Naive thymus-derived CD8-positive, alpha-beta T cell (primary cell): ENCODE data around the gene HAUS7. TPM values are rescaled to one million over a fixed set of nuclear protein-coding genes. Genes with fewer than 3 reads are reported as not detected.

Source experiments
- ATAC-seq, 2 donors: fragments of 150-1000 bp; cut with Tn5 transposase in 1 of 2; sonication (Bioruptor Pico), chemical (Tn5 transposase) in 1 of 2; 1 replicate in 1 of 2; 2 replicates in 1 of 2; pipeline ENCODE4 v1.10.0; 2021; ENCODE audit warnings: mild to moderate bottlenecking in 2 of 2, moderate library complexity in 2 of 2
- POLR2A ChIA-PET: fragments of 350-600 bp; sonication (Branson Sonifier 250); formaldehyde crosslinking; loops from one replicate; lab custom pipeline; 2021; ENCODE audit warnings: antibody characterized with exemption; lab: Charles Lee
- DNase-seq, 10 donors: peaks; one replicate each; pipeline versions ENCODE4 v3.0.0 to v3.0.0-alpha.2; 2020 to 2022
- H3K27ac Mint-ChIP-seq, 10 donors: one replicate each; pipeline ENCODE4 v1.8.0; 2020 to 2022; ENCODE audit warnings: mild to moderate bottlenecking in 10 of 10, mixed read lengths in 10 of 10, moderate library complexity in 4 of 10, inconsistent platforms in 1 of 10
- H3K27me3 Mint-ChIP-seq, 5 donors: one replicate each; pipeline ENCODE4 v1.8.0; 2021 to 2022; ENCODE audit warnings: mixed read lengths in 5 of 5
- H3K36me3 Mint-ChIP-seq, 3 donors: one replicate each; pipeline ENCODE4 v1.8.0; 2020 to 2022; ENCODE audit warnings: mixed read lengths in 3 of 3, mild to moderate bottlenecking in 2 of 3, inconsistent platforms in 1 of 3
- H3K4me1 Mint-ChIP-seq, 4 donors: one replicate each; pipeline ENCODE4 v1.8.0; 2021 to 2022; ENCODE audit warnings: mixed read lengths in 4 of 4
- H3K4me3 Mint-ChIP-seq, 10 donors: one replicate each; pipeline ENCODE4 v1.8.0; 2020 to 2022; ENCODE audit warnings: mild to moderate bottlenecking in 10 of 10, mixed read lengths in 10 of 10, moderate library complexity in 6 of 10, inconsistent platforms in 1 of 10
- H3K9me3 Mint-ChIP-seq, 9 donors: one replicate each; pipeline ENCODE4 v1.8.0; 2020 to 2022; ENCODE audit warnings: mixed read lengths in 9 of 9, mild to moderate bottlenecking in 3 of 9, inconsistent platforms in 1 of 9, moderate library complexity in 1 of 9
- polyA plus RNA-seq, 3 donors: library from polyadenylated mRNA; unstranded; fragments of 300-500 nt; fragmentation: Illumina TruSeq; gene quantifications; one replicate each; pipeline ENCODE4 v1.2.3, GENCODE V29; 2021
- total RNA-seq, 8 experiments: library from RNA in 2 of 8; stranded (reverse) in 2 of 8; gene quantifications; one replicate each; pipeline ENCODE4 v1.2.3 and lab custom pipeline; 2021 to 2026

Gene HAUS7
- total and polyA plus RNA-seq, 5 experiments from 2014 or later = 19.6 to 38.9 (median 30.1) TPM

GRCh38 chrX:153473126-153473525 is 2.8 kb upstream of the HAUS7 start:
- no peaks in the 10 kb centered on the region for H3K36me3 Mint-ChIP-seq
- peak overlapping the region in 8 of 10 donors; percentile 37 to 74 (median 56) for H3K4me3 Mint-ChIP-seq
- POLR2A ChIA-PET = interaction anchor here (1.0 kb wide), 1 partner anchor 34 kb away, joined by 3 read pairs; no protein-coding TSS in a partner anchor

DNA sequence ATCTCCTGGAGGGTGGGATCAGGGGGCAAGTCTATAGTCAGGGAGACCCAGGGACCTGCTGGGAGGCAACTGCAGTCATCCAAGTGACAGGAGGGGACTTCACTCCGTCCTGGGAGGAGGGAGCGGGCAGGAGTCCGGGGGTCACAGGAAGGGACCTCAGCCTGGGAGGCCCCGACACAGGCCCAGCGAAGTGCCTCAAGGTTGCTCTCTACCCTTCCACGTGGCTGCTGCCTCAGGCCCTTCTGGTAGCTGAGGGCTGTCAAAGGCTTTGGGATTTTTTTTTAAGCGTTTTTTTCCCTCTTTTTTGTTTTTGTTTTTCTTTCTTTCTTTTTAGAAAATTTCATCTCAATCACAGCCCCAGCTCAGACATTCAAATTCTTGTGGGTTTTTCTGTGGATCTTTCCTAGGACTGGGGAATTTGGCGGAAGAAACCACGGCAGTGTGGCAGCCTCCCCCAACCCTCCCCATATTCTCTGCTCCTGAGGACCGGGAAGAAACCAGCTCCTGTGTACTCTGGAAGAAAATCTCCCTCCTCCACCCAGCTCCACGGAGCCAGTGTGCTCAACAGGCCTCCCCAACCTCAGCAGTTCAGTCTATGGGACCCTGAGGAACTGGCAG is 1.4 kb upstream of the HAUS7 start:
- peaks cover 0 to 4% (median 0%) of the 10 kb centered on the region in 3 donors for H3K36me3 Mint-ChIP-seq
- H3K27ac Mint-ChIP-seq = peak overlapping the region in 4 of 10 donors; percentile 57 to 81 (median 67)
- ATAC-seq = no peak
- H3K4me3 Mint-ChIP-seq = peak overlapping the region in 2 of 10 donors; percentile 7 to 77
- no peak for DNase-seq
- peaks cover 0 to 3% (median 0%) of the 10 kb centered on the region in 9 donors for H3K9me3 Mint-ChIP-seq
- no peaks in the 10 kb centered on the region for H3K27me3 Mint-ChIP-seq
- peaks cover 5 to 25% (median 16%) of the 10 kb centered on the region in 4 donors for H3K4me1 Mint-ChIP-seq
- POLR2A ChIA-PET = no interaction called here

More at GRCh38 chrX:153473126-153473525, 2.8 kb upstream of the HAUS7 start:
- H3K4me1 Mint-ChIP-seq = peaks cover 0 to 20% (median 11%) of the 10 kb centered on the region in 4 donors
- ATAC-seq (no peak), DNase-seq (no peak)
- H3K27me3 Mint-ChIP-seq = no peaks in the 10 kb centered on the region
- peaks cover 0 to 1% (median 0%) of the 10 kb centered on the region in 9 donors for H3K9me3 Mint-ChIP-seq
- peak overlapping the region in 4 of 10 donors; percentile 60 to 69 (median 66) for H3K27ac Mint-ChIP-seq

DNA sequence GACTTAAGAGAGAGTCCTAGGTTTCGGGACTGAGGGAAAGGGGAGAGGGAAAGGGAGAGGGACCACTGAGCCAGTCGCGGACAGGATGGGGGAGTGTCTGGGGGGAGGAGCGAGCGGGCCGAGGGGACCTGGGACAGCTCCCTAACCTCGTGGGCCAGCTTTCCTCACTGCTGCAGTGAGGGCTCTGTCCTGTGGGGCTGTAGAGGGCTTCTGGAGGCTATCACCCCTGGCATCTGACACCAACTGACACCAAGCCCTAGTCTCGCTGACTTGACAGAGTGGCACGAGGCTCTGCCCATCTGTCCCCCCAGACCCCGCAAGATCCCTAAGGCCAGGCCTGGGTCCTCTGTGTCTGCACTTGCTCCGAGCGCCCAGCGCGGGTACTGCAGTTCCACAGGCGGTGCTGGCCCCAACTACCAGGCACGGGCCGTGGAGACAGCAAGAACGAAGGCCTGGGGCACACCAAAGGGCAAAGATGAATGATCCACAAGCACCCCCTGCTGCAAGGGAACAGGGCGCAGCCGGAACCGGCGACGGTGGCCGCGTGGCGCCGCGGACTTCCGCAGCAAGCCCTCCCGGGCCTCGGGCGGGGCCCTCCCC is 465 bp downstream of the HAUS7 start:
- POLR2A ChIA-PET = interaction anchor here (0.7 kb wide), 1 partner anchor 38 kb away, joined by 3 read pairs; no protein-coding TSS in a partner anchor
- H3K27me3 Mint-ChIP-seq = no peaks in the 10 kb centered on the region
- H3K4me3 Mint-ChIP-seq = peak overlapping the region; percentile 74 to 90 (median 82)
- peaks cover 0 to 3% (median 0%) of the 10 kb centered on the region in 9 donors for H3K9me3 Mint-ChIP-seq
- peaks cover 0 to 4% (median 0%) of the 10 kb centered on the region in 3 donors for H3K36me3 Mint-ChIP-seq
- ATAC-seq = peak; percentile 42 to 47
- peak overlapping the region in 9 of 10 donors; percentile 16 to 85 (median 79) for H3K27ac Mint-ChIP-seq
- peaks cover 5 to 23% (median 13%) of the 10 kb centered on the region in 4 donors for H3K4me1 Mint-ChIP-seq
- peak in 3 of 10 donors; percentile 12 to 74 (median 43) for DNase-seq

GRCh38 chrX:153468008-153468580 is 2.3 kb downstream of the HAUS7 start:
- POLR2A ChIA-PET = interaction anchor here (0.6 kb wide), 1 partner anchor 430 kb away, joined by 4 read pairs; no protein-coding TSS in a partner anchor
- DNase-seq (no peak), ATAC-seq (no peak)
- Mint-ChIP-seq H3K4me1 (peaks cover 5 to 20% (median 12%) of the 10 kb centered on the region in 4 donors), H3K9me3 (peaks cover 0 to 3% (median 0%) of the 10 kb centered on the region in 9 donors), H3K4me3 (peak overlapping the region in 2 of 10 donors; percentile 14 to 71), H3K36me3 (peaks cover 0 to 15% (median 0%) of the 10 kb centered on the region in 3 donors), H3K27me3 (no peaks in the 10 kb centered on the region), H3K27ac (no peak overlapping the region)

GRCh38 chrX:153465691-153466380 is 4.5 kb downstream of the HAUS7 start:
- no peaks in the 10 kb centered on the region for H3K27me3 Mint-ChIP-seq
- H3K27ac Mint-ChIP-seq = no peak overlapping the region
- POLR2A ChIA-PET = no interaction called here
- H3K9me3 Mint-ChIP-seq = peaks cover 0 to 3% (median 0%) of the 10 kb centered on the region in 9 donors
- ATAC-seq = no peak
- DNase-seq = no peak
- H3K4me3 Mint-ChIP-seq = no peak overlapping the region
- H3K36me3 Mint-ChIP-seq = peaks cover 0 to 29% (median 0%) of the 10 kb centered on the region in 3 donors
- peaks cover 6 to 17% (median 11%) of the 10 kb centered on the region in 4 donors for H3K4me1 Mint-ChIP-seq

DNA sequence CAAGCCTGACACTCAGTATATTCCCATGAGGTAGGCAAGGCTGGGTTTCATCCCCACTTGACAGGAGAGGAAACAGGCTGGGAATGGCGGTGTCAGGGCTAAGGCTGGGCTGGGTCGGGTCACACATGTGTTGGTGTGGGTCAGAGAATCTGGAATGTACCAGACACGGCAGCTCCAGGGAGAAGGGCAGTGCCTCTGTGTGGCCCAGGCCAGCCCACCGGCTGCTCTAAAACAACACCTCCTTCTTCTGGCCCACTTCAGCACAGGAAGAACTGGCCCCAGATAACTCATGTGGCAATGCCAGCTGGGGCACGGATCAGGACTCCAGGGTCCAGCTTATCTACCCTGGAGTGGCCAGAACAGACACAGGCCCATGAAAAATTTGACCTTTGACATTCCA is 6.3 kb downstream of the HAUS7 start:
- Mint-ChIP-seq H3K36me3 (peaks cover 0 to 37% (median 3%) of the 10 kb centered on the region in 3 donors), H3K4me3 (no peak overlapping the region), H3K4me1 (peaks cover 4 to 15% (median 11%) of the 10 kb centered on the region in 4 donors), H3K27me3 (no peaks in the 10 kb centered on the region), H3K27ac (no peak overlapping the region), H3K9me3 (peaks cover 0 to 3% (median 0%) of the 10 kb centered on the region in 9 donors)
- DNase-seq = no peak
- POLR2A ChIA-PET = no interaction called here
- ATAC-seq = no peak

DNA sequence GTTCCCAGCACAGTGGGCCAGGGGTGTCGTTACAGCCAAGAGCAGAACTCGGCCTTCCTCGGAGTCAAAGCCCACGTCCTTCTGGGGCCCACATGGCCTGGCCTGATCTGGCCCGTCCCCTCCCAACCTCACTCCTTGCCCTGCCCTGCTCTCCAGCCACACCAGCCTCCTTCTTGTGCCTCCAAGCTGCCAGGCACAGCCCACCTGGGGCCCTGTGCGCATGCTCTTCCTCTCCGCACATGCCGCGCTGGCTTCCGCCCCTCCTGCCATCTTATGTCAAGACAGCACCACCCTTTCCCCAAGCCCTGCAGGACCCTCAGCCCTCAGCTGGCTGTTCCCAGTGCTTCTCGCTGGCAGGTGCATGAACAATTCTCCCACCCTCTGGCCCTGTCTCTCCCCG is 6.8 kb downstream of the HAUS7 start:
- Mint-ChIP-seq H3K27ac (peak overlapping the region in 1 of 10 donors; percentile 74), H3K9me3 (peaks cover 0 to 3% (median 0%) of the 10 kb centered on the region in 9 donors), H3K27me3 (no peaks in the 10 kb centered on the region), H3K4me1 (peaks cover 0 to 15% (median 8%) of the 10 kb centered on the region in 4 donors), H3K4me3 (no peak overlapping the region), H3K36me3 (peaks cover under 1 to 42% (median 5%) of the 10 kb centered on the region in 3 donors)
- no peak for DNase-seq
- POLR2A ChIA-PET = no interaction called here
- no peak for ATAC-seq

DNA sequence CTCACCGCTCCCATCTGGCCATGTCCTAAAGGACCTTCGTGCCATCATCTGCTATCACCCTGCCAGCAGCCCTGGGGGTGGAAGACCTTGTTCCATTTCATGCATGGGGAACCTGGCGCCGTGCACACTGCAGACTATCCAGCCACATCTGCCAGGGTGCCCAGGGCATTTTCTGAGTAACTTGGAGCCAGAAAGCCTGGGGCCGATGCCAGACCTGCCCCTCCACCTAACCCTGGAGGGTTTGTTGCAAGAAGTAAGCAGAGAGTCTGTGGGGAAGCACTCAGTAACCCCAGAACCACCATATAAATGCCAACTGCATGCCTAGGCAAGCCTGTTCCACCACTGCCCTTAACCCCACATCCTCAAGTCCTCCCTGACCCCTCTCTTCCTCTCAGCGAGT is 7.3 kb downstream of the HAUS7 start:
- ATAC-seq (no peak), DNase-seq (peak in 1 of 10 donors; percentile 45)
- Mint-ChIP-seq H3K27ac (no peak overlapping the region), H3K27me3 (no peaks in the 10 kb centered on the region), H3K9me3 (peaks cover 0 to 3% (median 0%) of the 10 kb centered on the region in 9 donors), H3K4me1 (peaks cover 0 to 14% (median 8%) of the 10 kb centered on the region in 4 donors), H3K36me3 (peaks cover 3 to 45% (median 5%) of the 10 kb centered on the region in 3 donors), H3K4me3 (no peak overlapping the region)
- POLR2A ChIA-PET = no interaction called here

DNA sequence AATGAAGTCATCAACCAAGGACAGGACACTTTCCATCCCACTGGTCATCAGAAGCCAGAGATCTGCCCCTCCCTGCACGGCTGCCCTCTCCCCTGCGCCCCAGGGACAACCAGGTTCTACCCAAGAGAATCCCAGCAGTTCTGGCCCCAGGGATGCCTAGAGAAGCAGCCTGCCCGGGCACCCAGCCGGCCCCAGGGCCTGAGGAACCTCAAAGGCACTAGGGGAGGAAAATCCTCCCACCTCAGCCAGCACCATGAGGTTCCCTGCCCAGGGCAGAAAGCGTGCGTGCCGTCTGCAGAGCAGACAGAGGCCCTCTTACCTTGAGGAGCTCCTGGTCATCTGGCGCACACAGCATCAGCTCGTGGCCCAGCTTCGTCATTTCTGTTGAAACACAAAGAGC is 8.1 kb downstream of the HAUS7 start:
- ATAC-seq (no peak), DNase-seq (no peak)
- peaks cover 3 to 41% (median 5%) of the 10 kb centered on the region in 3 donors for H3K36me3 Mint-ChIP-seq
- POLR2A ChIA-PET = no interaction called here
- H3K27ac Mint-ChIP-seq = no peak overlapping the region
- H3K4me1 Mint-ChIP-seq = peaks cover 0 to 7% (median 5%) of the 10 kb centered on the region in 4 donors
- H3K4me3 Mint-ChIP-seq = no peak overlapping the region
- no peaks in the 10 kb centered on the region for H3K27me3 Mint-ChIP-seq
- H3K9me3 Mint-ChIP-seq = no peaks in the 10 kb centered on the region

GRCh38 chrX:153460826-153461225 is 9.6 kb downstream of the HAUS7 start:
- Mint-ChIP-seq H3K36me3 (peaks cover 3 to 42% (median 5%) of the 10 kb centered on the region in 3 donors), H3K9me3 (no peaks in the 10 kb centered on the region), H3K4me1 (peaks cover 0 to 6% (median 3%) of the 10 kb centered on the region in 4 donors), H3K27ac (peak overlapping the region in 1 of 10 donors; percentile 79), H3K4me3 (no peak overlapping the region), H3K27me3 (no peaks in the 10 kb centered on the region)
- DNase-seq = peak in 9 of 10 donors; percentile 10 to 76 (median 37)
- ATAC-seq = peak; percentile 55 to 66
- POLR2A ChIA-PET = no interaction called here

GRCh38 chrX:153459986-153460385 is 10.4 kb downstream of the HAUS7 start:
- Mint-ChIP-seq H3K4me1 (peaks cover 0 to 6% (median 3%) of the 10 kb centered on the region in 4 donors), H3K27me3 (no peaks in the 10 kb centered on the region), H3K9me3 (no peaks in the 10 kb centered on the region), H3K27ac (no peak overlapping the region), H3K4me3 (no peak overlapping the region), H3K36me3 (peaks cover 3 to 42% (median 5%) of the 10 kb centered on the region in 3 donors)
- ATAC-seq (no peak), DNase-seq (no peak)
- POLR2A ChIA-PET = no interaction called here

DNA sequence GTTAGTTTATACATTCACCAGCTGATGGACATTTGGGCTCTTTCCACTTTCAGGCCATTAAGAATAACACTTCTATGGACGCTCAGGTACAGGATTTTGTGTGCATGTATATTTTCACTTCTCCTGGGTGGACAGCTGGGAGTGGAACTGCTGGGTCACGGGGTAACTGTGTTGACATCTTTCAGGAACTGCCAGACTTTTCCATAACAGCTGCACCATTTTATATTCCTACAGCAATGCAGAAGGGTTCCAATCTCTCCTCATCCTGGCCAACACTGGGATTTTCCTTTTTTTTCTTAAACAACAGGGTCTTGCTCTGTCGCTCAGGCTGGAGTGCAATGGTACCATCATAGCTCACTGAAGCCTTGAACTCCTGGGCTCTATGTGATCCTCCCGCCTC is 11.9 kb downstream of the HAUS7 start:
- POLR2A ChIA-PET = no interaction called here
- H3K9me3 Mint-ChIP-seq = no peaks in the 10 kb centered on the region

More for the DNA sequence above, 11.9 kb downstream of the HAUS7 start:
- H3K4me1 Mint-ChIP-seq = peaks cover 0 to 2% (median under 1%) of the 10 kb centered on the region in 4 donors
- H3K27me3 Mint-ChIP-seq = no peaks in the 10 kb centered on the region
- H3K36me3 Mint-ChIP-seq = peaks cover 3 to 39% (median 5%) of the 10 kb centered on the region in 3 donors
- H3K4me3 Mint-ChIP-seq = no peak overlapping the region
- peak overlapping the region in 1 of 10 donors; percentile 49 for H3K27ac Mint-ChIP-seq
- no peak for ATAC-seq
- DNase-seq = no peak
